Neural cell (in vitro differentiated cells): ENCODE data around the gene AGTPBP1. TPM values are rescaled to one million over a fixed set of nuclear protein-coding genes. Genes with fewer than 3 reads are reported as not detected.

ENCODE experiments used
- H2AFZ ChIP-seq: fragments of 200-600, 300-800 bp; sonication (generic), shearing (Covaris generic); 2 replicates; pipeline ENCODE4 v1.6.0; 2014; ENCODE audit warnings: low read depth, mild to moderate bottlenecking, antibody characterized with exemption, low read length, moderate library complexity
- H3F3A ChIP-seq: fragments of 200-600 bp; shearing (Covaris generic); 2 replicates; pipeline ENCODE4 v1.6.1; 2016; ENCODE audit warnings: mild to moderate bottlenecking, moderate library complexity, mixed read lengths, antibody characterized with exemption, low read length; ENCODE audit not compliant: insufficient read depth, poor library complexity, severe bottlenecking
- H3K27ac ChIP-seq: fragments of 200-600, 300-800 bp; sonication (generic), shearing (Covaris generic); 2 replicates; pipeline ENCODE4 v1.5.1; 2014; ENCODE audit warnings: mild to moderate bottlenecking, low read length, moderate library complexity
- H3K27me3 ChIP-seq: fragments of 300-800, 200-600 bp; sonication (generic), shearing (Covaris generic); 2 replicates; pipeline ENCODE4 v1.6.0; 2014; ENCODE audit warnings: mild to moderate bottlenecking, low read depth, low read length, moderate library complexity; ENCODE audit not compliant: insufficient read depth
- H3K36me3 ChIP-seq: fragments of 300-800, 200-600 bp; sonication (generic), shearing (Covaris generic); 2 replicates; pipeline ENCODE4 v1.5.1; 2014; ENCODE audit warnings: mild to moderate bottlenecking, antibody characterized with exemption, low read length, moderate library complexity; ENCODE audit not compliant: insufficient read depth
- H3K4me2 ChIP-seq: fragments of 300-800, 200-600 bp; sonication (generic), shearing (Covaris generic); 2 replicates; pipeline ENCODE4 v1.6.0; 2014; ENCODE audit warnings: mild to moderate bottlenecking, low read length
- H3K4me3 ChIP-seq: fragments of 300-800, 200-600 bp; sonication (generic), shearing (Covaris generic); 2 replicates; pipeline ENCODE4 v1.5.1; 2014; ENCODE audit warnings: mild to moderate bottlenecking, low read length, moderate library complexity
- H3K79me2 ChIP-seq: fragments of 200-600 bp; shearing (Covaris generic); replicated peaks from 2 replicates; pipeline ENCODE4 v1.6.0; 2014; ENCODE audit warnings: mild to moderate bottlenecking, low read length, moderate library complexity; ENCODE audit not compliant: insufficient read depth
- H3K9ac ChIP-seq: fragments of 300-800, 200-600 bp; sonication (generic), shearing (Covaris generic); 2 replicates; pipeline ENCODE4 v1.6.1; 2016; ENCODE audit warnings: mild to moderate bottlenecking, low read length, mixed read lengths
- H3K9me2 ChIP-seq: fragments of 200-600 bp; shearing (Covaris generic); 2 replicates; pipeline ENCODE4 v1.6.1; 2016; ENCODE audit warnings: mild to moderate bottlenecking, low read length, mixed read lengths; ENCODE audit not compliant: insufficient read depth
- H3K9me3 ChIP-seq: fragments of 200-600, 300-800 bp; sonication (generic), shearing (Covaris generic); 2 replicates; pipeline ENCODE4 v1.6.1; 2016; ENCODE audit warnings: mild to moderate bottlenecking, mixed run types, low read length, moderate library complexity, mixed read lengths
- H4K20me1 ChIP-seq: fragments of 200-600 bp; shearing (Covaris generic); 2 replicates; pipeline ENCODE4 v1.6.1; 2016; ENCODE audit warnings: mild to moderate bottlenecking, mixed run types; ENCODE audit not compliant: insufficient read depth
- CTCF ChIP-seq: fragments of 450-650 bp; IDR thresholded peaks from 2 replicates; pipeline ENCODE4 v1.5.1; 2014; ENCODE audit warnings: antibody characterized with exemption, mild to moderate bottlenecking, moderate library complexity; ENCODE audit not compliant: poor library complexity, severe bottlenecking
- EP300 ChIP-seq: fragments of 450-650 bp; conservative IDR thresholded peaks from 2 replicates; pipeline ENCODE4 v1.6.1; 2014; ENCODE audit warnings: antibody characterized with exemption, mild to moderate bottlenecking, moderate library complexity; ENCODE audit not compliant: poor library complexity, severe bottlenecking
- EZH2 ChIP-seq: fragments of 200-600, 300-800 bp; shearing (Covaris generic), sonication (generic); IDR thresholded peaks from 2 replicates; pipeline ENCODE4 v1.6.1; 2014; ENCODE audit warnings: antibody characterized with exemption, low read length, borderline replicate concordance, mild to moderate bottlenecking; ENCODE audit not compliant: insufficient read depth, poor library complexity, severe bottlenecking
- MXI1 ChIP-seq: fragments of 450-650 bp; conservative IDR thresholded peaks from 2 replicates; pipeline ENCODE4 v1.6.1; 2014; ENCODE audit warnings: antibody characterized with exemption, mild to moderate bottlenecking; ENCODE audit not compliant: poor library complexity, severe bottlenecking
- POLR2AphosphoS5 ChIP-seq: IDR thresholded peaks from 2 replicates; pipeline ENCODE4 v1.6.1; 2012
- RAD21 ChIP-seq: fragments of 450-650 bp; conservative IDR thresholded peaks from 2 replicates; pipeline ENCODE4 v1.6.1; 2014; ENCODE audit warnings: antibody characterized with exemption, mild to moderate bottlenecking, moderate library complexity
- REST ChIP-seq: IDR thresholded peaks from 2 replicates; pipeline ENCODE4 v1.6.1; 2012; ENCODE audit warnings: borderline replicate concordance
- SMC3 ChIP-seq: fragments of 450-650 bp; conservative IDR thresholded peaks from 2 replicates; pipeline ENCODE4 v1.6.1; 2014; ENCODE audit warnings: antibody characterized with exemption, mild to moderate bottlenecking, moderate library complexity; ENCODE audit not compliant: poor library complexity
- TAF1 ChIP-seq: IDR thresholded peaks from 2 replicates; pipeline ENCODE4 v1.6.1; 2012; ENCODE audit warnings: low read depth
- polyA plus RNA-seq: library from polyadenylated mRNA; depleted of rRNA; stranded (reverse); fragments of >200 nt; gene quantifications from 2 replicates; pipeline ENCODE4 v1.2.3, GENCODE V29; 2014

The AGTPBP1 gene
- polyA plus RNA-seq, 1 donor from 2014 or later, result 90.7 TPM

- H3K4me2 ChIP-seq, result no peak overlapping the region
- H3F3A ChIP-seq, result no peaks in the 10 kb centered on the region
- H3K36me3 ChIP-seq, result no peaks in the 10 kb centered on the region
- no peaks in the 10 kb centered on the region for H3K79me2 ChIP-seq
- H3K4me3 ChIP-seq, result no peak overlapping the region
- H3K27ac ChIP-seq, result no peak overlapping the region
- TF ChIP-seq REST (no peak), RAD21 (no peak)
- no peaks in the 10 kb centered on the region for H3K9me3 ChIP-seq
- H3K27me3 ChIP-seq, result no peaks in the 10 kb centered on the region
- H3K9me2 ChIP-seq, result no peaks in the 10 kb centered on the region
- no peak overlapping the region for H2AFZ ChIP-seq
- H4K20me1 ChIP-seq, result no peaks in the 10 kb centered on the region
- no peak overlapping the region for H3K9ac ChIP-seq
These were observed 187.4 kb downstream of the AGTPBP1 start for GRCh38 chr9:85554349-85554748.

- no peak overlapping the region for H3K4me2 ChIP-seq
- TF ChIP-seq TAF1 (no peak), EZH2 (no peak), RAD21 (no peak), MXI1 (no peak), SMC3 (no peak), POLR2AphosphoS5 (no peak), EP300 (no peak), CTCF (no peak), REST (no peak)
- H2AFZ ChIP-seq, result no peak overlapping the region
- no peaks in the 10 kb centered on the region for H3K27me3 ChIP-seq
- no peaks in the 10 kb centered on the region for H3K9me2 ChIP-seq
- no peaks in the 10 kb centered on the region for H3K36me3 ChIP-seq
- no peaks in the 10 kb centered on the region for H3K9me3 ChIP-seq
- no peaks in the 10 kb centered on the region for H3F3A ChIP-seq
- no peak overlapping the region for H3K27ac ChIP-seq
- no peaks in the 10 kb centered on the region for H3K79me2 ChIP-seq
- no peak overlapping the region for H3K9ac ChIP-seq
- no peaks in the 10 kb centered on the region for H4K20me1 ChIP-seq
- no peak overlapping the region for H3K4me3 ChIP-seq
These were observed 188.3 kb downstream of the AGTPBP1 start for GRCh38 chr9:85553475-85553874.
